Measurements from ENCODE around the gene DHRS7B. TPM values are rescaled to one million over a fixed set of nuclear protein-coding genes. Genes with fewer than 3 reads are reported as not detected.

The DHRS7B gene
- total RNA-seq, 1 donor: 15.2 TPM

- Histone ChIP-seq H3K4me3 (ENCODE audit: insufficient read depth, low read length) (no peak overlapping the region), H3K4me2 (ENCODE audit: insufficient read depth, low read length) (no peak overlapping the region), H3K9me3 (ENCODE audit: low read depth, low read length) (no peaks in the 10 kb centered on the region), H3K4me1 (ENCODE audit: insufficient read depth, low read length) (peaks cover 9% of the 10 kb centered on the region), H3K27ac (ENCODE audit: low read depth, low read length) (no peak overlapping the region), H3K27me3 (ENCODE audit: insufficient read depth, low read length) (no peaks in the 10 kb centered on the region), H4K20me1 (ENCODE audit: insufficient read depth, low read length) (no peaks in the 10 kb centered on the region), H2AFZ (ENCODE audit: low read length) (no peak overlapping the region), H3K79me2 (ENCODE audit: insufficient read depth, low read length) (peaks cover 13% of the 10 kb centered on the region), H3K36me3 (ENCODE audit: insufficient read depth, low read length) (no peaks in the 10 kb centered on the region)
- no peak for TF ChIP-seq CTCF (IDR thresholded peaks at IDR 0.05; ENCODE audit: extremely low read depth, low read depth, low read length)
- DNase-seq (ENCODE audit: insufficient read length, low spot score, missing footprints): peak; percentile 35
Measured at GRCh38 chr17:21172846-21173245, 46.1 kb downstream of the DHRS7B start.

- Histone ChIP-seq H4K20me1 (ENCODE audit: insufficient read depth, low read length) (no peaks in the 10 kb centered on the region), H3K27ac (ENCODE audit: low read depth, low read length) (no peak overlapping the region), H2AFZ (ENCODE audit: low read length) (no peak overlapping the region), H3K9me3 (ENCODE audit: low read depth, low read length) (no peaks in the 10 kb centered on the region), H3K36me3 (ENCODE audit: insufficient read depth, low read length) (no peaks in the 10 kb centered on the region), H3K27me3 (ENCODE audit: insufficient read depth, low read length) (no peaks in the 10 kb centered on the region), H3K79me2 (ENCODE audit: insufficient read depth, low read length) (peaks cover 12% of the 10 kb centered on the region), H3K4me2 (ENCODE audit: insufficient read depth, low read length) (no peak overlapping the region), H3K4me1 (ENCODE audit: insufficient read depth, low read length) (peaks cover 9% of the 10 kb centered on the region), H3K4me3 (ENCODE audit: insufficient read depth, low read length) (no peak overlapping the region)
- DNase-seq (ENCODE audit: insufficient read length, low spot score, missing footprints): no peak
- TF ChIP-seq CTCF (IDR thresholded peaks at IDR 0.05; ENCODE audit: extremely low read depth, low read depth, low read length): no peak
Measured at GRCh38 chr17:21173543-21173942, 46.8 kb downstream of the DHRS7B start.

- Histone ChIP-seq H3K9me3 (ENCODE audit: low read depth, low read length) (no peaks in the 10 kb centered on the region), H2AFZ (ENCODE audit: low read length) (no peak overlapping the region), H3K4me2 (ENCODE audit: insufficient read depth, low read length) (peak overlapping the region; percentile 16), H3K4me1 (ENCODE audit: insufficient read depth, low read length) (peaks cover 9% of the 10 kb centered on the region), H3K27ac (ENCODE audit: low read depth, low read length) (no peak overlapping the region), H4K20me1 (ENCODE audit: insufficient read depth, low read length) (no peaks in the 10 kb centered on the region), H3K4me3 (ENCODE audit: insufficient read depth, low read length) (no peak overlapping the region), H3K79me2 (ENCODE audit: insufficient read depth, low read length) (peaks cover 9% of the 10 kb centered on the region), H3K27me3 (ENCODE audit: insufficient read depth, low read length) (no peaks in the 10 kb centered on the region), H3K36me3 (ENCODE audit: insufficient read depth, low read length) (no peaks in the 10 kb centered on the region)
- DNase-seq (ENCODE audit: insufficient read length, low spot score, missing footprints): no peak
- no peak for TF ChIP-seq CTCF (IDR thresholded peaks at IDR 0.05; ENCODE audit: extremely low read depth, low read depth, low read length)
Measured at GRCh38 chr17:21174186-21174585, 47.4 kb downstream of the DHRS7B start.

GRCh38 chr17:21174713-21175112 is 47.9 kb downstream of the DHRS7B start:
- TF ChIP-seq CTCF (IDR thresholded peaks at IDR 0.05; ENCODE audit: extremely low read depth, low read depth, low read length): no peak
- Histone ChIP-seq H3K36me3 (ENCODE audit: insufficient read depth, low read length) (no peaks in the 10 kb centered on the region), H3K4me1 (ENCODE audit: insufficient read depth, low read length) (peaks cover 9% of the 10 kb centered on the region), H3K9me3 (ENCODE audit: low read depth, low read length) (no peaks in the 10 kb centered on the region), H3K27me3 (ENCODE audit: insufficient read depth, low read length) (no peaks in the 10 kb centered on the region), H2AFZ (ENCODE audit: low read length) (no peak overlapping the region), H3K4me3 (ENCODE audit: insufficient read depth, low read length) (no peak overlapping the region), H3K4me2 (ENCODE audit: insufficient read depth, low read length) (peak overlapping the region; percentile 16), H3K27ac (ENCODE audit: low read depth, low read length) (peak overlapping the region; percentile 6), H4K20me1 (ENCODE audit: insufficient read depth, low read length) (no peaks in the 10 kb centered on the region), H3K79me2 (ENCODE audit: insufficient read depth, low read length) (peaks cover 4% of the 10 kb centered on the region)
- peak; percentile 74 for DNase-seq (ENCODE audit: insufficient read length, low spot score, missing footprints)
